ENCODE measurements around the gene PLA2G6. TPM values are rescaled to one million over a fixed set of nuclear protein-coding genes. Genes with fewer than 3 reads are reported as not detected.

PLA2G6 gene
- total RNA-seq, 1 donor from 2014 or later = 35.8 TPM

- no peaks in the 10 kb centered on the region for H3K27me3 ChIP-seq
- no peak overlapping the region for H3K4me3 ChIP-seq
- no peaks in the 10 kb centered on the region for H3K9me3 ChIP-seq
- no peak for TF ChIP-seq POLR2AphosphoS5 (IDR thresholded peaks at IDR 0.05; ENCODE audit: insufficient read depth in 1 of 2, low read depth in 1 of 2)
- no peak for TF ChIP-seq CTCF (IDR thresholded peaks at IDR 0.05)
- no peak for TF ChIP-seq POLR2A (IDR thresholded peaks at IDR 0.05)
- H3K4me1 ChIP-seq = peaks cover 21% of the 10 kb centered on the region
- no peak overlapping the region for H3K27ac ChIP-seq
- DNase-seq (ENCODE audit: extremely low spot score in 2 of 2) = no peak
- H3K36me3 ChIP-seq = no peaks in the 10 kb centered on the region
- intact Hi-C loops (cut with DNase I) = no loop called here
Measured at GRCh38 chr22:38082986-38083710, 98.5 kb downstream of the PLA2G6 start.

GRCh38 chr22:38081941-38082828, 99.4 kb downstream of the PLA2G6 start:
- intact Hi-C loops (cut with DNase I) = no loop called here
- H3K36me3 ChIP-seq = no peaks in the 10 kb centered on the region
- no peak for DNase-seq (ENCODE audit: extremely low spot score in 2 of 2)
- no peak for TF ChIP-seq POLR2AphosphoS5 (IDR thresholded peaks at IDR 0.05; ENCODE audit: insufficient read depth in 1 of 2, low read depth in 1 of 2)
- TF ChIP-seq CTCF (IDR thresholded peaks at IDR 0.05) = no peak
- H3K4me3 ChIP-seq = peak overlapping the region; percentile 37 to 65
- peaks cover 21% of the 10 kb centered on the region for H3K4me1 ChIP-seq
- no peaks in the 10 kb centered on the region for H3K27me3 ChIP-seq
- no peak overlapping the region for H3K27ac ChIP-seq
- H3K9me3 ChIP-seq = no peaks in the 10 kb centered on the region

GRCh38 chr22:38081636-38081940, 100.0 kb downstream of the PLA2G6 start:
- H3K27me3 ChIP-seq = no peaks in the 10 kb centered on the region
- TF ChIP-seq POLR2A (IDR thresholded peaks at IDR 0.05) (no peak), POLR2AphosphoS5 (IDR thresholded peaks at IDR 0.05; ENCODE audit: insufficient read depth in 1 of 2, low read depth in 1 of 2) (no peak), CTCF (IDR thresholded peaks at IDR 0.05) (no peak)
- H3K27ac ChIP-seq = no peak overlapping the region
- H3K36me3 ChIP-seq = no peaks in the 10 kb centered on the region
- intact Hi-C loops (cut with DNase I) = no loop called here
- H3K9me3 ChIP-seq = no peaks in the 10 kb centered on the region
- peaks cover 21% of the 10 kb centered on the region for H3K4me1 ChIP-seq
- H3K4me3 ChIP-seq = peak overlapping the region; percentile 37 to 65
- DNase-seq (ENCODE audit: extremely low spot score in 2 of 2) = no peak

- H3K36me3 ChIP-seq = peaks cover 0 to 2% of the 10 kb centered on the region in 2 donors
- H3K27me3 ChIP-seq = no peaks in the 10 kb centered on the region
- peaks cover 21% of the 10 kb centered on the region for H3K4me1 ChIP-seq
- intact Hi-C loops (cut with DNase I) = no loop called here
- H3K27ac ChIP-seq = no peak overlapping the region
- no peak for DNase-seq (ENCODE audit: extremely low spot score in 2 of 2)
- no peaks in the 10 kb centered on the region for H3K9me3 ChIP-seq
- TF ChIP-seq POLR2AphosphoS5 (IDR thresholded peaks at IDR 0.05; ENCODE audit: insufficient read depth in 1 of 2, low read depth in 1 of 2) (no peak), POLR2A (IDR thresholded peaks at IDR 0.05) (no peak), CTCF (IDR thresholded peaks at IDR 0.05) (no peak)
- peak overlapping the region; percentile 37 to 65 for H3K4me3 ChIP-seq
Measured at GRCh38 chr22:38080850-38081635, 100.6 kb downstream of the PLA2G6 start.
